Stimulated activated CD8-positive, alpha-beta memory T cell treated with anti-CD3 and anti-CD28 coated beads, Interleukin-4, amount 100 ng/mL, for 24 hours (primary cell): ENCODE results near the gene OR51G2.

ENCODE experiments used
- DNase-seq: peaks from one replicate; pipeline ENCODE4 v3.0.0-alpha.2; 2020; ENCODE audit warnings: low read depth

The OR51G2 gene

GRCh38 chr11:4863876-4864275 lies 55.3 kb downstream of the OR51G2 start:
- no peak for DNase-seq
